Neuronal stem cell (in vitro differentiated cells): ENCODE results near the gene NOG.

Source experiments
- DNase-seq: peaks from one replicate; pipeline ENCODE4 v3.0.0-alpha.2; 2013; ENCODE audit warnings: low spot score
- H2AFZ ChIP-seq: one replicate; pipeline ENCODE4 v1.6.1; 2013; ENCODE audit warnings: mild to moderate bottlenecking, low read length, inconsistent platforms
- H2AK5ac ChIP-seq: 2 replicates; pipeline ENCODE4 v1.6.1; 2013; ENCODE audit warnings: low read depth, mild to moderate bottlenecking, inconsistent platforms, low read length, moderate library complexity, mixed read lengths
- H2BK120ac ChIP-seq: 2 replicates; pipeline ENCODE4 v1.6.1; 2013; ENCODE audit warnings: low read depth, mild to moderate bottlenecking, inconsistent platforms, low read length, moderate library complexity, mixed read lengths
- H2BK12ac ChIP-seq: one replicate; pipeline ENCODE4 v1.6.1; 2013; ENCODE audit warnings: low read length, inconsistent platforms
- H2BK15ac ChIP-seq: 2 replicates; pipeline ENCODE4 v1.6.1; 2013; ENCODE audit warnings: mild to moderate bottlenecking, low read length, inconsistent platforms, mixed read lengths
- H2BK5ac ChIP-seq: one replicate; pipeline ENCODE4 v1.6.1; 2013; ENCODE audit warnings: inconsistent platforms, mild to moderate bottlenecking, low read length, moderate library complexity
- H3K14ac ChIP-seq: one replicate; pipeline ENCODE4 v1.6.1; 2013; ENCODE audit warnings: low read length, inconsistent platforms
- H3K18ac ChIP-seq: 2 replicates; pipeline ENCODE4 v1.6.1; 2013; ENCODE audit warnings: low read length, inconsistent platforms
- H3K23ac ChIP-seq: 2 replicates; pipeline ENCODE4 v1.6.1; 2013; ENCODE audit warnings: low read depth, mild to moderate bottlenecking, mixed read lengths, low read length, inconsistent platforms; ENCODE audit not compliant: poor library complexity
- H3K27ac ChIP-seq: replicated peaks from 3 replicates; pipeline ENCODE4 v1.5.1; 2013; ENCODE audit warnings: low read length, inconsistent platforms
- H3K27me3 ChIP-seq, 3 experiments: 2 replicates each; pipeline ENCODE4 v1.6.1; 2013; ENCODE audit warnings: low read length in 3 of 3, mild to moderate bottlenecking in 2 of 3, inconsistent platforms in 1 of 3, low read depth in 1 of 3, mixed read lengths in 1 of 3, moderate library complexity in 1 of 3; ENCODE audit not compliant: control insufficient read depth in 3 of 3, insufficient read depth in 3 of 3
- H3K36me3 ChIP-seq, 2 donors: replicated peaks in 1 of 2; 2 replicates each; pipeline ENCODE4 v1.6.1; 2013; ENCODE audit warnings: low read length in 2 of 2; ENCODE audit not compliant: control insufficient read depth in 2 of 2, insufficient read depth in 2 of 2
- H3K4ac ChIP-seq: 2 replicates; pipeline ENCODE4 v1.6.1; 2013; ENCODE audit warnings: inconsistent platforms, mild to moderate bottlenecking, low read length, moderate library complexity
- H3K4me1 ChIP-seq, 2 donors: 1 replicate in 1 of 2; 2 replicates in 1 of 2; pipeline ENCODE4 v1.6.1; 2013; ENCODE audit warnings: low read length in 2 of 2, low read depth in 1 of 2; ENCODE audit not compliant: control insufficient read depth in 2 of 2, insufficient read depth in 1 of 2
- H3K4me2 ChIP-seq: one replicate; pipeline ENCODE4 v1.6.1; 2013; ENCODE audit warnings: mild to moderate bottlenecking, low read length, inconsistent platforms; ENCODE audit not compliant: insufficient read depth, poor library complexity, severe bottlenecking
- H3K4me3 ChIP-seq, 2 donors: 2 replicates each; pipeline ENCODE4 v1.5.1; 2013; ENCODE audit warnings: low read length in 2 of 2, mild to moderate bottlenecking in 2 of 2, inconsistent platforms in 1 of 2, moderate library complexity in 1 of 2
- H3K79me1 ChIP-seq: one replicate; pipeline ENCODE4 v1.6.1; 2013; ENCODE audit warnings: low read depth, mild to moderate bottlenecking, inconsistent platforms, low read length, moderate library complexity
- H3K9ac ChIP-seq: one replicate; pipeline ENCODE4 v1.6.1; 2013; ENCODE audit warnings: mild to moderate bottlenecking, low read depth, low read length, inconsistent platforms; ENCODE audit not compliant: poor library complexity
- H3K9me3 ChIP-seq, 2 donors: replicated peaks in 1 of 2; 2 replicates each; pipeline versions ENCODE3 to v1.6.1; 2013; ENCODE audit warnings: low read length in 2 of 2, mild to moderate bottlenecking in 2 of 2, inconsistent platforms in 1 of 2, low read depth in 1 of 2, mixed read lengths in 1 of 2, moderate library complexity in 1 of 2; ENCODE audit not compliant: control insufficient read depth in 2 of 2, insufficient read depth in 1 of 2
- H4K8ac ChIP-seq: one replicate; pipeline ENCODE4 v1.6.1; 2013; ENCODE audit warnings: low read depth, mild to moderate bottlenecking, inconsistent platforms, low read length, moderate library complexity
- H4K91ac ChIP-seq: one replicate; pipeline ENCODE4 v1.6.1; 2013; ENCODE audit warnings: low read length, low read depth, mild to moderate bottlenecking, inconsistent platforms; ENCODE audit not compliant: poor library complexity
- WGBS, 2 donors: extraction: QIAGEN DNeasy Blood & Tissue Kit; methylation state at CpG; one replicate each; pipeline ENCODE4 v1.1.7; 2013; ENCODE audit warnings: missing lambda C conversion rate in 2 of 2, mixed read lengths in 1 of 2; ENCODE audit not compliant: insufficient read length in 2 of 2, insufficient replicate concordance in 1 of 2; ENCODE audit errors: extremely low coverage in 2 of 2; 5-methylcytosine and 5-hydroxymethylcytosine counted together

Gene NOG

DNA sequence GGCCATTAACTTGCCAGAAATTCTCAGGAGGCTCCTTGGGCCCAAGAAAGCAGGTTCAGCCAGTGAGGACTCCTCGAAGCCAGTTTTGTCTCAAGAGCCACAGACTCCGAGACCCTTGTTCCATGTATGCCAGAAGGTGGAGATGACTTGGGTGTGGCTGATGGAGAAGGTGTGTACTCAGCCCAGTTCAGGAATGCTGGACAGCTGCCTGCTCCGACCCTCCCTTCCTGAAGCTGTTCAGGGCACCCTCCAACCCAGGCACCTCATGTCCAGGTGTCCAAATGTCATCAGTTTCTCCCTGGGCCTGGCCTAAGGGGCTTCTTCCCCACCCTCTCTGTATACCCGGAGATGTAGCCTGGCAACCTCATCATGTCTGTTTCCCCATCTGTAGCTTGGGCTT lies 40.2 kb downstream of the NOG start:
- H3K27ac ChIP-seq, result no peak overlapping the region
- no peak overlapping the region for H3K9ac ChIP-seq
- H4K91ac ChIP-seq, result no peak overlapping the region
- no peaks in the 10 kb centered on the region for H3K36me3 ChIP-seq
- H3K4me3 ChIP-seq, result no peak overlapping the region
- no peak overlapping the region for H4K8ac ChIP-seq
- WGBS, 2 donors, result no CpG with 5 or more reads among the region's 4 CpGs
- H3K79me1 ChIP-seq, result no peaks in the 10 kb centered on the region
- no peak overlapping the region for H3K23ac ChIP-seq
- H3K4me2 ChIP-seq, result no peak overlapping the region
- H3K4me1 ChIP-seq, result peaks cover 0 to 3% of the 10 kb centered on the region in 2 donors
- H3K14ac ChIP-seq, result no peak overlapping the region
- H2BK5ac ChIP-seq, result no peak overlapping the region
- H2AFZ ChIP-seq, result no peak overlapping the region
- H2BK15ac ChIP-seq, result no peak overlapping the region
- no peaks in the 10 kb centered on the region for H3K9me3 ChIP-seq
- peaks cover 0 to 2% (median 0%) of the 10 kb centered on the region in 3 experiments for H3K27me3 ChIP-seq
- H2AK5ac ChIP-seq, result no peak overlapping the region
- DNase-seq, result no peak
- H2BK120ac ChIP-seq, result no peak overlapping the region
- no peak overlapping the region for H2BK12ac ChIP-seq
- H3K4ac ChIP-seq, result no peak overlapping the region
- no peak overlapping the region for H3K18ac ChIP-seq

DNA sequence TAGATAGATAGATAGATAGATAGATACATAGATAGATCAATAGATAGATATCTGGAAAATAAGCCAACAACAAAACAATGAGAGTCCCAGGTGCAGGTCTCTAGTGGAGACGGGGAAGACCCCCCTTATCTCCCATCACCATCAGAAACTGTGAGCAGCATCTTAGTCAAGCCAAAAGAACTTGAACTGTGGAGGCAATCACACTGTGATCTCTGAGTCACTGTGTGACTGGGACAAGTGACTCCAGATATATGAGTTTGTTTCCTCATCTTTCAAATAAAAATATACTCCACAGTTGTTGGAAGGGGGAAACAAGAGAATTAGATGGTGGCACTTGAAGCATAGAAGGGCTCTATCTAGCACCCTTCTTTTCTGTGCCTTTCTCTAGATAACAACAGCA lies 42.1 kb downstream of the NOG start:
- Histone ChIP-seq H4K91ac (no peak overlapping the region), H3K9me3 (no peaks in the 10 kb centered on the region), H2AK5ac (no peak overlapping the region), H3K14ac (no peak overlapping the region), H3K9ac (no peak overlapping the region), H3K4me2 (no peak overlapping the region), H4K8ac (no peak overlapping the region), H3K27me3 (no peaks in the 10 kb centered on the region), H2BK12ac (no peak overlapping the region), H3K18ac (no peak overlapping the region), H3K36me3 (no peaks in the 10 kb centered on the region), H3K4me1 (peaks cover 0 to 2% of the 10 kb centered on the region in 2 donors), H3K23ac (no peak overlapping the region), H2BK15ac (no peak overlapping the region), H2BK120ac (no peak overlapping the region), H3K4ac (no peak overlapping the region), H3K4me3 (no peak overlapping the region), H3K27ac (no peak overlapping the region), H2AFZ (no peak overlapping the region), H2BK5ac (no peak overlapping the region), H3K79me1 (no peaks in the 10 kb centered on the region)
- DNase-seq, result no peak
- no CpG with 5 or more reads among the region's 1 CpG for WGBS, 2 donors

DNA sequence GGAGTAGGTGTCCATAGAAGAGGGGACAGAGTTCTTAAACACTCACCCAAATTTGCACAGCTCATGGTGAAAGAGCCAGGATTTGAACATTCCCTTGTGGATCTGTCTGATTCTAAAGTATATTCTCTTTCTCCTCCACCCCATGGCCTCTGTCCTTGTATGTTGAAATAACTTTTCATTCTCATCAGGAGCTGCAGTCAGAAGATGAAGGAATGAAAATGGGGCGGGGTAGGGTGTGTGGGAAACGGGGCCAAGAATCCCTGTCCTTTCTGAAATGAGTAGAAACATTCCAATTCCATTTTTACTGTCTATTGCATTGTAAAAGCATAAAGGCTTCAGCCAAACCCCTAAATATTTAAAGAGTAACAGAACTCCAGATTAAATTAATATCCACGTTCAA lies 42.8 kb downstream of the NOG start:
- no peak overlapping the region for H2AFZ ChIP-seq
- no peak overlapping the region for H2AK5ac ChIP-seq
- H3K4me1 ChIP-seq, result peaks cover 0 to 2% of the 10 kb centered on the region in 2 donors
- H2BK12ac ChIP-seq, result no peak overlapping the region
- H2BK120ac ChIP-seq, result no peak overlapping the region
- H3K9me3 ChIP-seq, result no peaks in the 10 kb centered on the region
- no peak overlapping the region for H3K14ac ChIP-seq
- H3K18ac ChIP-seq, result no peak overlapping the region
- DNase-seq, result no peak
- H3K27me3 ChIP-seq, result no peaks in the 10 kb centered on the region
- no peak overlapping the region for H4K91ac ChIP-seq
- no peaks in the 10 kb centered on the region for H3K79me1 ChIP-seq
- H3K4me3 ChIP-seq, result no peak overlapping the region
- no peak overlapping the region for H3K4ac ChIP-seq
- no peak overlapping the region for H4K8ac ChIP-seq
- H2BK5ac ChIP-seq, result no peak overlapping the region
- no CpG with 5 or more reads among the region's 3 CpGs for WGBS, 2 donors
- no peak overlapping the region for H3K4me2 ChIP-seq
- no peak overlapping the region for H3K27ac ChIP-seq
- H2BK15ac ChIP-seq, result no peak overlapping the region
- no peak overlapping the region for H3K9ac ChIP-seq
- no peaks in the 10 kb centered on the region for H3K36me3 ChIP-seq
- no peak overlapping the region for H3K23ac ChIP-seq

DNA sequence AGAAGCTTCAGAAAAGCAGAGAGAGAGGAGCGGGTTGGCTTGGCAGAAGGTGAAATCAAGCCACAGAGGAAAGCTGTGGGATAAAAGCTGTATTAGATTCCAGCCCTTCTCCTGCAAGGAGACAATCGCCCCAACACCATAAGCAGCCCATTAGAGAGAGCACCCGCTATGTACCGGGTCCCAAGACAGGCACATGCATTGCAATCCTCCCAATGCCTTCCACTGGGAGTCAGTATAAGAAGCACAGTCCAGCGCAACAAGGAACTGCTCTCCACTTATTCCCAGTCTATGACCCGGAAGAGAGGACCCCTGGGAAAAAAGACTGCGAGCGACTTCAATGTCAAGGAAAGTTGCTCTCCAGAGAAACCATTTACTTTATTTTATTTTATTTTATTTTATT lies 43.8 kb downstream of the NOG start:
- Histone ChIP-seq H3K4me3 (no peak overlapping the region), H2BK15ac (no peak overlapping the region), H3K23ac (no peak overlapping the region), H2BK12ac (no peak overlapping the region), H2BK120ac (no peak overlapping the region), H3K27ac (no peak overlapping the region), H3K4me2 (no peak overlapping the region), H3K4me1 (peaks cover 0 to 2% of the 10 kb centered on the region in 2 donors), H3K9ac (no peak overlapping the region), H3K27me3 (no peaks in the 10 kb centered on the region), H2AFZ (no peak overlapping the region), H3K9me3 (no peaks in the 10 kb centered on the region), H3K79me1 (no peaks in the 10 kb centered on the region), H4K91ac (no peak overlapping the region), H3K14ac (no peak overlapping the region), H3K4ac (no peak overlapping the region), H3K18ac (no peak overlapping the region), H2BK5ac (no peak overlapping the region), H3K36me3 (no peaks in the 10 kb centered on the region), H4K8ac (no peak overlapping the region), H2AK5ac (no peak overlapping the region)
- DNase-seq, result no peak
- WGBS, 2 donors, result no CpG with 5 or more reads among the region's 8 CpGs
